ENCODE measurements around the gene TATDN3. TPM values are rescaled to one million over a fixed set of nuclear protein-coding genes. Genes with fewer than 3 reads are reported as not detected.

Gene TATDN3
- total RNA-seq, 1 experiment from 2014 or later: 13.8 TPM

- Histone ChIP-seq H2BK12ac (ENCODE audit: insufficient read length, low read depth, low read length) (no peak overlapping the region), H4K8ac (replicated peaks; ENCODE audit: insufficient read length, low read depth, low read length) (no peak overlapping the region), H2BK20ac (ENCODE audit: low read depth, low read length, poor library complexity, severe bottlenecking) (no peak overlapping the region), H3K4me2 (ENCODE audit: insufficient read depth, insufficient read length, low read length) (no peak overlapping the region), H3K4me1 (ENCODE audit: insufficient read depth, low read length) (no peaks in the 10 kb centered on the region), H3K23me2 (ENCODE audit: insufficient read length, low read depth, low read length, poor library complexity, severe bottlenecking) (no peaks in the 10 kb centered on the region), H3K56ac (ENCODE audit: insufficient read length, low read depth, low read length) (no peak overlapping the region), H3K79me1 (ENCODE audit: insufficient read depth, low read depth, low read length, poor library complexity, severe bottlenecking) (no peaks in the 10 kb centered on the region), H3K27ac (ENCODE audit: insufficient read length, low read depth, low read length) (no peak overlapping the region), H3K18ac (ENCODE audit: insufficient read length, low read depth, low read length) (no peak overlapping the region), H3K4ac (ENCODE audit: low read depth, low read length) (no peak overlapping the region), H3K23ac (ENCODE audit: insufficient read length, low read depth, low read length) (no peak overlapping the region), H2BK5ac (ENCODE audit: insufficient read length, low read length) (no peak overlapping the region), H2BK120ac (ENCODE audit: low read depth, low read length, poor library complexity, severe bottlenecking) (no peak overlapping the region), H3K79me2 (ENCODE audit: insufficient read depth, low read length) (no peaks in the 10 kb centered on the region), H3K9ac (ENCODE audit: extremely low read depth, insufficient read length, low read length) (no peak overlapping the region), H4K91ac (ENCODE audit: insufficient read length, low read depth, low read length) (no peak overlapping the region), H2AK5ac (ENCODE audit: insufficient read length, low read length) (no peak overlapping the region), H3T11ph (ENCODE audit: low read length) (no peak overlapping the region), H4K20me1 (ENCODE audit: control insufficient read depth, insufficient read depth, insufficient read length) (no peaks in the 10 kb centered on the region), H2AFZ (ENCODE audit: low read length) (no peak overlapping the region), H3K27me3 (ENCODE audit: insufficient read depth, low read length) (no peaks in the 10 kb centered on the region), H3K9me3 (ENCODE audit: control insufficient read depth, low read depth, low read length) (no peaks in the 10 kb centered on the region), H4K5ac (ENCODE audit: insufficient read length, low read depth, low read length) (no peak overlapping the region), H2BK15ac (ENCODE audit: low read depth, low read length) (no peak overlapping the region), H3K14ac (ENCODE audit: insufficient read depth, low read length) (no peak overlapping the region)
- H3K9me3 Mint-ChIP-seq: peaks cover 7 to 12% of the 10 kb centered on the region in 2 experiments
- H3K4me1 Mint-ChIP-seq: no peaks in the 10 kb centered on the region
- peaks cover 47 to 69% (median 68%) of the 10 kb centered on the region in 3 experiments for H3K36me3 Mint-ChIP-seq (ENCODE audit: insufficient read depth in 1 of 3, low read depth in 3 of 3)
- no peak overlapping the region for H3K4me3 Mint-ChIP-seq
- no peak for DNase-seq
- no CpG with 5 or more reads among the region's 3 CpGs for WGBS (ENCODE audit: extremely low coverage, insufficient read length, low lambda C conversion rate)
- no peak for TF ChIP-seq CTCF (conservative IDR thresholded peaks at IDR 0.05)
- H3K27me3 Mint-ChIP-seq (ENCODE audit: low read depth): no peaks in the 10 kb centered on the region
- H3K27ac Mint-ChIP-seq: no peak overlapping the region
Measured at GRCh38 chr1:212780759-212781158, 10.9 kb upstream of the TATDN3 start.
